ENCODE data around the gene THBS4. TPM values are rescaled to one million over a fixed set of nuclear protein-coding genes. Genes with fewer than 3 reads are reported as not detected.

The THBS4 gene
- polyA plus RNA-seq, 1 of the 3 experiments (the other 2 are of a cell fraction), result 1.1 TPM

DNA sequence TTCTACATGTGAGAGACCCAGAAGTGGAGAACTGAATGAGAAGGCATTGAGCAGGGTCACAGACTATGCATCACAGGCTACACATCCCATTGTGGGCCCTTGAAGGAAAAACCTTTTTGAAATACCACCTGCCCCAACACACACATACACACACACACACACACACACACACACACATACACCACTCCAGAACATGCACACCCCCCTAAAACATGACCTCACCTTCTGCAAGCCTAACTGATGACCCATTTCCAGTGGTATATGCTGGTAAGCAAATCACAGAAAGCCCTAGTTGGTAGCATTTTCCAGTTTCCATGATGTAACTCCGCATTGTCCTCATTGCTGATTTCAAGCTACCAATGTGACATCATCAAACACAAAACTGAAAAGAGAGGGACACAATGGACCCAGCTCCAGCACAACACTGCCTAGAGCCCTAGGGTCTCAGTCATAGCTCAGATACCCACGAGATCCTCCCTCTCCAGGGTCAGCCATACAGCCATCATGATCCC, 36.4 kb downstream of the THBS4 start (continued):
- TF ChIP-seq PBX3 (IDR thresholded peaks at IDR 0.05) (no peak), MEF2A (IDR thresholded peaks at IDR 0.05; ENCODE audit: borderline replicate concordance, low read depth) (no peak), TAF1 (IDR thresholded peaks at IDR 0.05; ENCODE audit: borderline replicate concordance, low read depth, low read length) (no peak), FOSL2 (IDR thresholded peaks at IDR 0.05; ENCODE audit: borderline replicate concordance, low read depth) (no peak), ELF1 (IDR thresholded peaks at IDR 0.05) (no peak), JUND (IDR thresholded peaks at IDR 0.05) (no peak)
- TF ChIP-seq, protein P1, sequence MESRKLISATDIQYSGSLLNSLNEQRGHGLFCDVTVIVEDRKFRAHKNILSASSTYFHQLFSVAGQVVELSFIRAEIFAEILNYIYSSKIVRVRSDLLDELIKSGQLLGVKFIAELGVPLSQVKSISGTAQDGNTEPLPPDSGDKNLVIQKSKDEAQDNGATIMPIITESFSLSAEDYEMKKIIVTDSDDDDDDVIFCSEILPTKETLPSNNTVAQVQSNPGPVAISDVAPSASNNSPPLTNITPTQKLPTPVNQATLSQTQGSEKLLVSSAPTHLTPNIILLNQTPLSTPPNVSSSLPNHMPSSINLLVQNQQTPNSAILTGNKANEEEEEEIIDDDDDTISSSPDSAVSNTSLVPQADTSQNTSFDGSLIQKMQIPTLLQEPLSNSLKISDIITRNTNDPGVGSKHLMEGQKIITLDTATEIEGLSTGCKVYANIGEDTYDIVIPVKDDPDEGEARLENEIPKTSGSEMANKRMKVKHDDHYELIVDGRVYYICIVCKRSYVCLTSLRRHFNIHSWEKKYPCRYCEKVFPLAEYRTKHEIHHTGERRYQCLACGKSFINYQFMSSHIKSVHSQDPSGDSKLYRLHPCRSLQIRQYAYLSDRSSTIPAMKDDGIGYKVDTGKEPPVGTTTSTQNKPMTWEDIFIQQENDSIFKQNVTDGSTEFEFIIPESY (IDR thresholded peaks at IDR 0.05; ENCODE audit: borderline replicate concordance, low read depth), result no peak

- Histone ChIP-seq H2AFZ (ENCODE audit: low read depth) (no peak overlapping the region), H3K27ac (ENCODE audit: low read depth in 2 of 2, low read length in 1 of 2) (no peak overlapping the region), H3K36me3 (replicated peaks in 1 of 2; ENCODE audit: control insufficient read depth in 1 of 2, insufficient read depth in 2 of 2, low read length in 1 of 2) (no peaks in the 10 kb centered on the region), H3K79me2 (ENCODE audit: insufficient read depth) (no peaks in the 10 kb centered on the region), H3K4me3 (ENCODE audit: low read depth in 2 of 2, low read length in 1 of 2) (no peak overlapping the region), H3F3A (replicated peaks; ENCODE audit: insufficient read depth) (no peaks in the 10 kb centered on the region), H4K20me1 (ENCODE audit: insufficient read depth) (no peaks in the 10 kb centered on the region), H3K9ac (no peak overlapping the region), H3K4me2 (no peak overlapping the region), H3K27me3 (ENCODE audit: insufficient read depth) (no peaks in the 10 kb centered on the region), H3K4me1 (ENCODE audit: control insufficient read depth in 1 of 2, insufficient read depth in 2 of 2, low read depth in 1 of 2, low read length in 1 of 2) (peaks cover 0 to 10% of the 10 kb centered on the region in 2 experiments; a peak in 1 of 4 replicates), H3K9me3 (no peaks in the 10 kb centered on the region), H3K9me2 (no peaks in the 10 kb centered on the region)
- no peak for TF ChIP-seq RCOR1 (IDR thresholded peaks at IDR 0.05; ENCODE audit: low read length)
- TF ChIP-seq, protein P2, sequence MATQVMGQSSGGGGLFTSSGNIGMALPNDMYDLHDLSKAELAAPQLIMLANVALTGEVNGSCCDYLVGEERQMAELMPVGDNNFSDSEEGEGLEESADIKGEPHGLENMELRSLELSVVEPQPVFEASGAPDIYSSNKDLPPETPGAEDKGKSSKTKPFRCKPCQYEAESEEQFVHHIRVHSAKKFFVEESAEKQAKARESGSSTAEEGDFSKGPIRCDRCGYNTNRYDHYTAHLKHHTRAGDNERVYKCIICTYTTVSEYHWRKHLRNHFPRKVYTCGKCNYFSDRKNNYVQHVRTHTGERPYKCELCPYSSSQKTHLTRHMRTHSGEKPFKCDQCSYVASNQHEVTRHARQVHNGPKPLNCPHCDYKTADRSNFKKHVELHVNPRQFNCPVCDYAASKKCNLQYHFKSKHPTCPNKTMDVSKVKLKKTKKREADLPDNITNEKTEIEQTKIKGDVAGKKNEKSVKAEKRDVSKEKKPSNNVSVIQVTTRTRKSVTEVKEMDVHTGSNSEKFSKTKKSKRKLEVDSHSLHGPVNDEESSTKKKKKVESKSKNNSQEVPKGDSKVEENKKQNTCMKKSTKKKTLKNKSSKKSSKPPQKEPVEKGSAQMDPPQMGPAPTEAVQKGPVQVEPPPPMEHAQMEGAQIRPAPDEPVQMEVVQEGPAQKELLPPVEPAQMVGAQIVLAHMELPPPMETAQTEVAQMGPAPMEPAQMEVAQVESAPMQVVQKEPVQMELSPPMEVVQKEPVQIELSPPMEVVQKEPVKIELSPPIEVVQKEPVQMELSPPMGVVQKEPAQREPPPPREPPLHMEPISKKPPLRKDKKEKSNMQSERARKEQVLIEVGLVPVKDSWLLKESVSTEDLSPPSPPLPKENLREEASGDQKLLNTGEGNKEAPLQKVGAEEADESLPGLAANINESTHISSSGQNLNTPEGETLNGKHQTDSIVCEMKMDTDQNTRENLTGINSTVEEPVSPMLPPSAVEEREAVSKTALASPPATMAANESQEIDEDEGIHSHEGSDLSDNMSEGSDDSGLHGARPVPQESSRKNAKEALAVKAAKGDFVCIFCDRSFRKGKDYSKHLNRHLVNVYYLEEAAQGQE (IDR thresholded peaks at IDR 0.05; ENCODE audit: low read depth, low read length), result no peak
- no peak for TF ChIP-seq MEF2A (IDR thresholded peaks at IDR 0.05; ENCODE audit: borderline replicate concordance, low read depth)
- no peak for TF ChIP-seq EZH2phosphoT487 (IDR thresholded peaks at IDR 0.05; ENCODE audit: borderline replicate concordance, low read depth)
- TF ChIP-seq USF1 (IDR thresholded peaks at IDR 0.05; ENCODE audit: borderline replicate concordance, low read depth), result no peak
- TF ChIP-seq FOSL2 (IDR thresholded peaks at IDR 0.05; ENCODE audit: borderline replicate concordance, low read depth), result no peak
- no peak for TF ChIP-seq FOXJ3 (CRISPR knock-in tag; IDR thresholded peaks at IDR 0.05)
- TF ChIP-seq NRF1 (IDR thresholded peaks at IDR 0.05; ENCODE audit: low read depth, low read length), result no peak
- no peak for TF ChIP-seq TEAD4 (IDR thresholded peaks at IDR 0.05; ENCODE audit: borderline replicate concordance, insufficient read depth)
- ChIA-PET CTCF (interaction anchor here (0.5 to 1.9 kb wide), 2 partner anchors 11 to 42 kb away, joined by 3 to 8 read pairs; no protein-coding TSS in a partner anchor), POLR2A (no interaction called here)
- WGBS (ENCODE audit: low lambda C conversion rate), result 67% methylated on average over 10 of the region's 10 CpGs
- DNase-seq, result no peak
These were observed 37.2 kb downstream of the THBS4 start for GRCh38 chr5:80072103-80073073.

All from SK-N-SH (cell line).